ENCODE data around the gene OR2A12.

OR2A12 gene, protein sequence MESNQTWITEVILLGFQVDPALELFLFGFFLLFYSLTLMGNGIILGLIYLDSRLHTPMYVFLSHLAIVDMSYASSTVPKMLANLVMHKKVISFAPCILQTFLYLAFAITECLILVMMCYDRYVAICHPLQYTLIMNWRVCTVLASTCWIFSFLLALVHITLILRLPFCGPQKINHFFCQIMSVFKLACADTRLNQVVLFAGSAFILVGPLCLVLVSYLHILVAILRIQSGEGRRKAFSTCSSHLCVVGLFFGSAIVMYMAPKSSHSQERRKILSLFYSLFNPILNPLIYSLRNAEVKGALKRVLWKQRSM

GRCh38 chr7:144085978-144086377 lies at the start of gene OR2A12:
TSS of gene OR2A12 (plus strand) at chr7:144086278. CDS start at chr7:144095108, 8,830 bp downstream.
- no peak within 1 kb of the TSS for H3K27ac ChIP-seq (ENCODE audit: low read length)
- no peak for DNase-seq
- no peaks in the 10 kb centered on the region for H3K9me3 ChIP-seq (replicated peaks; ENCODE audit: insufficient read depth, low read length)
- no peak within 1 kb of the TSS for H2AFZ ChIP-seq (ENCODE audit: low read length)
- H3K4me3 ChIP-seq (ENCODE audit: low read length): no peak within 1 kb of the TSS
- H3K4me2 ChIP-seq (ENCODE audit: low read depth, low read length): no peak within 1 kb of the TSS
- no peaks in the 10 kb centered on the region for H3K36me3 ChIP-seq (replicated peaks; ENCODE audit: insufficient read depth, low read length)
- H3K9me2 ChIP-seq (replicated peaks; ENCODE audit: insufficient read depth, low read length): no peaks in the 10 kb centered on the region
- H4K20me1 ChIP-seq (ENCODE audit: insufficient read depth, low read length): no peaks in the 10 kb centered on the region
- H3K9ac ChIP-seq (ENCODE audit: low read length): no peak within 1 kb of the TSS
- no peaks in the 10 kb centered on the region for H3K79me2 ChIP-seq (ENCODE audit: low read length)
- no peaks in the 10 kb centered on the region for H3K27me3 ChIP-seq (replicated peaks; ENCODE audit: insufficient read depth, low read length)
- TF ChIP-seq EZH2phosphoT487 (IDR thresholded peaks at IDR 0.05; ENCODE audit: low read length): no peak
- no peak for TF ChIP-seq EZH2 (optimal IDR thresholded peaks at IDR 0.05; ENCODE audit: low read depth, low read length)
- TF ChIP-seq, protein P1, sequence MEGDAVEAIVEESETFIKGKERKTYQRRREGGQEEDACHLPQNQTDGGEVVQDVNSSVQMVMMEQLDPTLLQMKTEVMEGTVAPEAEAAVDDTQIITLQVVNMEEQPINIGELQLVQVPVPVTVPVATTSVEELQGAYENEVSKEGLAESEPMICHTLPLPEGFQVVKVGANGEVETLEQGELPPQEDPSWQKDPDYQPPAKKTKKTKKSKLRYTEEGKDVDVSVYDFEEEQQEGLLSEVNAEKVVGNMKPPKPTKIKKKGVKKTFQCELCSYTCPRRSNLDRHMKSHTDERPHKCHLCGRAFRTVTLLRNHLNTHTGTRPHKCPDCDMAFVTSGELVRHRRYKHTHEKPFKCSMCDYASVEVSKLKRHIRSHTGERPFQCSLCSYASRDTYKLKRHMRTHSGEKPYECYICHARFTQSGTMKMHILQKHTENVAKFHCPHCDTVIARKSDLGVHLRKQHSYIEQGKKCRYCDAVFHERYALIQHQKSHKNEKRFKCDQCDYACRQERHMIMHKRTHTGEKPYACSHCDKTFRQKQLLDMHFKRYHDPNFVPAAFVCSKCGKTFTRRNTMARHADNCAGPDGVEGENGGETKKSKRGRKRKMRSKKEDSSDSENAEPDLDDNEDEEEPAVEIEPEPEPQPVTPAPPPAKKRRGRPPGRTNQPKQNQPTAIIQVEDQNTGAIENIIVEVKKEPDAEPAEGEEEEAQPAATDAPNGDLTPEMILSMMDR (IDR thresholded peaks at IDR 0.05; ENCODE audit: low read length): no peak
- H3K4me1 ChIP-seq (ENCODE audit: low read length): no peaks in the 10 kb centered on the region
- H3F3A ChIP-seq (ENCODE audit: insufficient read depth, low read length): no peaks in the 10 kb centered on the region

DNA sequence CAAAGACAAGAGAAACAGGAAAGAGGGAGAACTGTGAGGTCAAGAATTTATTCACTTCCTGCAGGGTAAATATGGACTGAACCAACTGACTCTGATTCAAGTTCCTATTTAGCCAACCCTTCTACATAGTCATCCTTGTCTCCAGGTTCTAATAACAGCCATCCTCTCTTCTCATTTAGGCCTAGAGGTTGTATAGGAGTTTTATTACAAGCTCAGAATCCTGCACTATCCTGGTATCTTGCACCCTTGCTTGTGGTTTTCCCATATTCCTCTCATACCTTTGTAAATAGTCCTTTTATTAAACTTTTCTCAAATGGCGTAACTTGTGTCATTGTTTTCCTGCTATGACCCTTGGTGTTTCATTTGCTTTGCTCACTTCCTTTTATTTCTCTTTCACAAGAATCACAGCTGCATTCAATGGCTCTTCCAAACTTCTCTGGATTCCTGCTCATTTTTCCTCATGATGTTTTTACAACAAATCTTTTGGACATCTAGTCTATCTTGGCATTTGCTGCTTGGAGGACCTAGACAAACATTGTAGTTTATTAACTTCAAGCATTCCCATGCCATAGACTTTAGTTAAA lies 49.7 kb upstream of the OR2A12 start:
- TF ChIP-seq, protein P1 (IDR thresholded peaks at IDR 0.05; ENCODE audit: low read length): no peak
- TF ChIP-seq EZH2 (optimal IDR thresholded peaks at IDR 0.05; ENCODE audit: low read depth, low read length): no peak
- TF ChIP-seq EZH2phosphoT487 (IDR thresholded peaks at IDR 0.05; ENCODE audit: low read length): no peak
- Histone ChIP-seq H3K27ac (ENCODE audit: low read length) (no peak overlapping the region), H3K36me3 (replicated peaks; ENCODE audit: insufficient read depth, low read length) (no peaks in the 10 kb centered on the region), H2AFZ (ENCODE audit: low read length) (no peak overlapping the region), H4K20me1 (ENCODE audit: insufficient read depth, low read length) (no peaks in the 10 kb centered on the region), H3K4me1 (ENCODE audit: low read length) (no peaks in the 10 kb centered on the region), H3K27me3 (replicated peaks; ENCODE audit: insufficient read depth, low read length) (no peaks in the 10 kb centered on the region), H3K4me2 (ENCODE audit: low read depth, low read length) (no peak overlapping the region), H3K9ac (ENCODE audit: low read length) (no peak overlapping the region), H3K4me3 (ENCODE audit: low read length) (no peak overlapping the region), H3K9me2 (replicated peaks; ENCODE audit: insufficient read depth, low read length) (no peaks in the 10 kb centered on the region), H3K9me3 (replicated peaks; ENCODE audit: insufficient read depth, low read length) (no peaks in the 10 kb centered on the region), H3K79me2 (ENCODE audit: low read length) (no peaks in the 10 kb centered on the region), H3F3A (ENCODE audit: insufficient read depth, low read length) (no peaks in the 10 kb centered on the region)
- no peak for DNase-seq

DNA sequence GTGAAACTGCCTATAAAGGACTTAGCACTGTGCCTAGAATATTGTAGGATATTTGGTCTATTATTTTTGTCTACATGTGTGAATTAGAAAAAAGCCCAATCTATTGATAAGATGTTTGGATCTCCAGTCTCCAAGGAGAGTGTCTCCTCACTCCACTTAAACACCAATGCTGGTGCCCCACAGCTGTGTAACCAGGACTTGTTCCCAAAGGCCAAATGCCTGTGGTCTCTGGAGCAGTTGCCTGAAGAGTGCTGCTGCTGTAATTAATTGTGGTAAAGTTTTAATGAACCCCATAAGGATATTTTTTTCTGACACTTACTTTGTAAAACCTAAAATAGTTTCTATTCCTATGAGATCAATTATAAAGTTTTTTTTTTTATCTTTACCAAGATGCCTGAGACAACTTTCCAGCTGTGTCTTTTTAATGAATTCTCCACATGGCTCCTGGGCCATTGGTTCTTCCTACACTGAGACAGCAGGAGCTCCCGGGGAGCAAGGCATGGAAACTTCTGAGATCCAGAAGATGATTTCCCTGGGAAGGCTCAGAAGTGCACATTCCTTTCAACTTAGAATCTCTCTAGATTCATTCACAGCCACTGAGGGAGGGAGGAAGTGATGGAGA lies 48.6 kb upstream of the OR2A12 start:
- DNase-seq: no peak
- Histone ChIP-seq H2AFZ (ENCODE audit: low read length) (no peak overlapping the region), H3K79me2 (ENCODE audit: low read length) (no peaks in the 10 kb centered on the region), H3K9ac (ENCODE audit: low read length) (no peak overlapping the region), H3F3A (ENCODE audit: insufficient read depth, low read length) (no peaks in the 10 kb centered on the region), H3K36me3 (replicated peaks; ENCODE audit: insufficient read depth, low read length) (no peaks in the 10 kb centered on the region), H4K20me1 (ENCODE audit: insufficient read depth, low read length) (no peaks in the 10 kb centered on the region), H3K27ac (ENCODE audit: low read length) (no peak overlapping the region), H3K4me2 (ENCODE audit: low read depth, low read length) (no peak overlapping the region), H3K9me3 (replicated peaks; ENCODE audit: insufficient read depth, low read length) (no peaks in the 10 kb centered on the region), H3K4me1 (ENCODE audit: low read length) (no peaks in the 10 kb centered on the region), H3K4me3 (ENCODE audit: low read length) (no peak overlapping the region), H3K27me3 (replicated peaks; ENCODE audit: insufficient read depth, low read length) (no peaks in the 10 kb centered on the region), H3K9me2 (replicated peaks; ENCODE audit: insufficient read depth, low read length) (no peaks in the 10 kb centered on the region)
- TF ChIP-seq EZH2 (optimal IDR thresholded peaks at IDR 0.05; ENCODE audit: low read depth, low read length) (no peak), EZH2phosphoT487 (IDR thresholded peaks at IDR 0.05; ENCODE audit: low read length) (no peak)
- TF ChIP-seq, protein P1 (IDR thresholded peaks at IDR 0.05; ENCODE audit: low read length): no peak
